Suprapubic skin (tissue), 4 donors: ENCODE results near the gene USP31. TPM values are rescaled to one million over a fixed set of nuclear protein-coding genes. Genes with fewer than 3 reads are reported as not detected.

Experiments
- DNase-seq, 2 donors: peaks; one replicate each; pipeline ENCODE4 v3.0.0-alpha.2; 2019; ENCODE audit warnings: low spot score in 2 of 2
- H3K27ac ChIP-seq: fragments of 200-600 bp; sonication (generic); one replicate; pipeline ENCODE4 v1.5.1; 2019
- H3K27me3 ChIP-seq: fragments of 200-600 bp; sonication (generic); one replicate; pipeline ENCODE4 v1.5.1; 2019
- H3K36me3 ChIP-seq: fragments of 200-600 bp; sonication (generic); one replicate; pipeline ENCODE4 v1.5.1; 2019
- H3K4me1 ChIP-seq: fragments of 200-600 bp; sonication (generic); one replicate; pipeline ENCODE4 v1.5.1; 2019
- H3K4me3 ChIP-seq: fragments of 200-600 bp; sonication (generic); one replicate; pipeline ENCODE4 v1.5.1; 2019; ENCODE audit warnings: mild to moderate bottlenecking
- H3K9me3 ChIP-seq: fragments of 200-600 bp; sonication (generic); one replicate; pipeline ENCODE4 v1.5.1; 2019
- EP300 ChIP-seq: sonication (generic); formaldehyde crosslinking; IDR thresholded peaks from one replicate; pipeline ENCODE4 v1.6.1; 2017; ENCODE audit warnings: antibody characterized with exemption
- POLR2A ChIP-seq, 2 donors: fragments of 450-650 bp; IDR thresholded peaks; one replicate each; pipeline ENCODE4 v1.6.1; 2017; ENCODE audit warnings: antibody characterized with exemption in 2 of 2, mild to moderate bottlenecking in 2 of 2, moderate library complexity in 2 of 2
- POLR2AphosphoS5 ChIP-seq, 3 donors: sonication (generic); formaldehyde crosslinking; IDR thresholded peaks; one replicate each; pipeline ENCODE4 v1.6.1; 2017; ENCODE audit warnings: antibody characterized with exemption in 3 of 3
- WGBS: methylation state at CpG from one replicate; pipeline ENCODE4 v1.1.5; 2018; 5-methylcytosine and 5-hydroxymethylcytosine counted together
- total RNA-seq, 4 donors: library from RNA; depleted of rRNA; stranded (reverse); fragments of >200 nt; gene quantifications; one replicate each; pipeline ENCODE4 v1.1.0, GENCODE V29; 2016
- TF ChIP-seq, protein P1 (sequence below), 2 donors: fragments of 200-600 bp in 1 of 2; fragments of 450-650 bp in 1 of 2; sonication (generic) in 1 of 2; IDR thresholded peaks; one replicate each; pipeline ENCODE4 v1.5.1; 2016 to 2019; ENCODE audit warnings: antibody characterized with exemption in 2 of 2, mild to moderate bottlenecking in 1 of 2, moderate library complexity in 1 of 2

USP31 gene
- total RNA-seq, 4 donors from 2014 or later, result 22.0 to 44.7 (median 31.2) TPM

DNA sequence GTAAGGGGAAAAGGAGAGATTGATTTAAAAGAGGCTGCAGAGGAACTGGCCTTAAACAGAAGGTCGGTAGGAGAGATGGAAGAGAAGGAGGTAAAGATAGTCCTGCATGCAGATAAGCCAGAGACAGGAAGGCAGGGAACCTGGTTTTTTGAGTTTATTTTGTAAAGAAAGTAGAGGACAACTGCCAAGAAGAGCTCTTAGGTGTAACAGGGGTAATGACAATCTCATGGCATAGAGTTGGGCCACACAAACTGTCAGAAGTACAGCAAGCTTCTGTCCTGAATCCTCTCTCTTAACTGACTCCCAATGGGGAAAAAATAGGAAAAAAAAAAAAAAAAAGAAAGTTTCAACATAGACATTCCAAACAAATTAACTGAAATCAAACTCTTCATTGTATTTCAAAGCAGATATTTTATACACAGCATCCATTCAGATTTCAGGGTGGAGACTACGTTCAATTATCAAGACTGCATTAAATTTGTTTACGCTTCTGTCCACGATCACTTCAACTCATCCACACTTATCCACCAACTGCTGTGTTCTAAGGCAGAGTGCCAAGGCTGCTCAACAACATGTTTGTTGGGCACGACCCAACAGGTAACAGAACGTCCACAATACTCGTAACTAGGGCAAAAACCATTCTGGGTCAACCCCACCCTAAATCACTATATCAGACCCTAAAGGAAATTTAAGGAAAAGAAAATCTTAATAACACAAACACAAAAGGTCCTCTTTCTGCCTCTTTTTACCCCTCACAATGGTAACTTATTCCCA, 34.9 kb downstream of the USP31 start:
- Histone ChIP-seq H3K4me3 (no peak overlapping the region), H3K36me3 (no peaks in the 10 kb centered on the region), H3K27ac (no peak overlapping the region), H3K27me3 (no peaks in the 10 kb centered on the region), H3K4me1 (peaks cover 32% of the 10 kb centered on the region), H3K9me3 (no peaks in the 10 kb centered on the region)
- DNase-seq, result no peak
- no peak for TF ChIP-seq POLR2AphosphoS5 (IDR thresholded peaks at IDR 0.05)
- TF ChIP-seq EP300, result no peak
- TF ChIP-seq POLR2A (IDR thresholded peaks at IDR 0.05), result no peak
- TF ChIP-seq, protein P1, sequence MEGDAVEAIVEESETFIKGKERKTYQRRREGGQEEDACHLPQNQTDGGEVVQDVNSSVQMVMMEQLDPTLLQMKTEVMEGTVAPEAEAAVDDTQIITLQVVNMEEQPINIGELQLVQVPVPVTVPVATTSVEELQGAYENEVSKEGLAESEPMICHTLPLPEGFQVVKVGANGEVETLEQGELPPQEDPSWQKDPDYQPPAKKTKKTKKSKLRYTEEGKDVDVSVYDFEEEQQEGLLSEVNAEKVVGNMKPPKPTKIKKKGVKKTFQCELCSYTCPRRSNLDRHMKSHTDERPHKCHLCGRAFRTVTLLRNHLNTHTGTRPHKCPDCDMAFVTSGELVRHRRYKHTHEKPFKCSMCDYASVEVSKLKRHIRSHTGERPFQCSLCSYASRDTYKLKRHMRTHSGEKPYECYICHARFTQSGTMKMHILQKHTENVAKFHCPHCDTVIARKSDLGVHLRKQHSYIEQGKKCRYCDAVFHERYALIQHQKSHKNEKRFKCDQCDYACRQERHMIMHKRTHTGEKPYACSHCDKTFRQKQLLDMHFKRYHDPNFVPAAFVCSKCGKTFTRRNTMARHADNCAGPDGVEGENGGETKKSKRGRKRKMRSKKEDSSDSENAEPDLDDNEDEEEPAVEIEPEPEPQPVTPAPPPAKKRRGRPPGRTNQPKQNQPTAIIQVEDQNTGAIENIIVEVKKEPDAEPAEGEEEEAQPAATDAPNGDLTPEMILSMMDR (IDR thresholded peaks at IDR 0.05), result no peak
- 68% methylated on average over 7 of the region's 7 CpGs for WGBS

DNA sequence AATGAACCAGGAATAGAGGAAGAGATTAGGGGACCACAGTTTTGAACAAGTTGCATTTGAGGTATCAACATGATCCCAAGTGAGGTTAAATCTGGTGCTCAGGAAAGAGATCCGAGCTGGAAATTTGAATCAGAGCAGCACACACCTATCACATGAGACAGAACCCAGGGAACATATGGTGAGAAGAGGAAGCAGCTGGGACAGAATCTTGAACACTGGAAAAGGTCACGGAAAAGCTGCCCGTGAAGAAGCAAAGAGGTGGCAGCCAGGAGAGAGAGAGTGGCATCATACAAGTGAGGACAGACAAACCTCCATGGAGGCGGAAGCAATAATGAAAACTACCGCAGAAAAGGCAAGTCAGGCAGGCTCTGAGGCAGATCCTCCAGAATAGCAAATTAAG, 36.1 kb downstream of the USP31 start:
- H3K27ac ChIP-seq, result no peak overlapping the region
- H3K4me1 ChIP-seq, result peaks cover 20% of the 10 kb centered on the region
- no peak overlapping the region for H3K4me3 ChIP-seq
- H3K27me3 ChIP-seq, result no peaks in the 10 kb centered on the region
- no peaks in the 10 kb centered on the region for H3K36me3 ChIP-seq
- no peak for DNase-seq
- H3K9me3 ChIP-seq, result no peaks in the 10 kb centered on the region
- WGBS, result 66% methylated on average over 5 of the region's 5 CpGs
- TF ChIP-seq POLR2AphosphoS5 (IDR thresholded peaks at IDR 0.05), result no peak
- TF ChIP-seq POLR2A (IDR thresholded peaks at IDR 0.05), result no peak

DNA sequence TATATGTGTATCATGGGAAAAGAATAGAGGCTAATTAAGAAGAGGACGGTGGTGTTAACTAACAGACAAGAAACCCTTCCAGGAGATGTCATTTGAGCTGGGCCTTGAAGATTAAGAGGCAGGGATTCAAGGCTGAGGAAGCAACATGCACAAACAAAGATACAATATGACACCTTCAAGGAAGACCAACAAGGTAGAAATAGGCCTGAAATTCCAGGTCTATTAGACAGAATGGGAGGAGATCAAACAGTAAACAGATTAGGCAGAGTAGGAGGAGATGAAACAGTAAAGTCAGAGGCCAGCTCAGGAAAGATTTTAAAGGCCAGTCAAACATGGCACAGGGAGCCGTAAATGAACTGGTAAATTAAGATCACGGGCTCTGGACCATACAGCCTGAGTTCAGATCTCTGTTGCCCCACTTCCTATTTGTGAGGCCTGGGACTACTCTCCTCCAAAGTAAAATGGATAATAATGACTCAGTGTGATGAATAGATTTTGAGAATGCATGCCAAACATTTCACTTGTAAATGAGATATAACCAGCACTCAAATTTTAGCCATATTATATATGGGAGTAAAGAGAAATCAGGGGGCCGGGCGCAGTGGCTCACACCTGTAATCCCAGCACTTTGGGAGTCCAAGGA, 38.9 kb downstream of the USP31 start:
- H3K36me3 ChIP-seq, result no peaks in the 10 kb centered on the region
- H3K4me3 ChIP-seq, result no peak overlapping the region
- DNase-seq, result no peak
- H3K27me3 ChIP-seq, result no peaks in the 10 kb centered on the region
- no peak overlapping the region for H3K27ac ChIP-seq
- H3K4me1 ChIP-seq, result peaks cover 18% of the 10 kb centered on the region
- no peaks in the 10 kb centered on the region for H3K9me3 ChIP-seq
- TF ChIP-seq POLR2A (IDR thresholded peaks at IDR 0.05), result no peak
- TF ChIP-seq, protein P1 (IDR thresholded peaks at IDR 0.05), result no peak
- TF ChIP-seq EP300, result no peak
- no peak for TF ChIP-seq POLR2AphosphoS5 (IDR thresholded peaks at IDR 0.05)
- WGBS, result 94% methylated on average over 5 of the region's 5 CpGs

DNA sequence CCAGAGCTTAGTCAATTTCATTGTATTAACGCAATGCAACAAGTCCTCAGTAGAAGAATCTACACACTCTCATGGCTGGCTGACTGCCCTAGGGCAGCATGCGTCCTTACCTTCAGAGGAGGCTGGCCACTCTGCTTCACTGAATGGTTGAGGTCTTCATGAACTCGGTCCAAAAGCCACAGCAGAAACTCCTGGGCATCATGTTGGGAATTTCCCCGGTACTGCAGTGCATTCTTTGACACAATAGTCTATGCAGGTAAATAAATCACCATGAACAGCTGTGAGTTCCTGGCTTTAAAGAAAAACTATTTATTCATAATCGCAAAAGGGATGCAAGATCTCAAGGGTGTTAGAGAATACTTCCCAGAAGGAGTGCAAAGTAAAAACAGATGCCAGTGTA, 41.3 kb downstream of the USP31 start:
- H3K4me3 ChIP-seq, result no peak overlapping the region
- no peaks in the 10 kb centered on the region for H3K36me3 ChIP-seq
- H3K9me3 ChIP-seq, result no peaks in the 10 kb centered on the region
- 51% methylated on average over 5 of the region's 5 CpGs for WGBS
- H3K4me1 ChIP-seq, result peaks cover 3% of the 10 kb centered on the region
- H3K27me3 ChIP-seq, result no peaks in the 10 kb centered on the region
- DNase-seq, result no peak
- TF ChIP-seq EP300 (no peak), POLR2A (IDR thresholded peaks at IDR 0.05) (no peak), POLR2AphosphoS5 (IDR thresholded peaks at IDR 0.05) (no peak)
- TF ChIP-seq, protein P1 (IDR thresholded peaks at IDR 0.05), result no peak
- H3K27ac ChIP-seq, result no peak overlapping the region

DNA sequence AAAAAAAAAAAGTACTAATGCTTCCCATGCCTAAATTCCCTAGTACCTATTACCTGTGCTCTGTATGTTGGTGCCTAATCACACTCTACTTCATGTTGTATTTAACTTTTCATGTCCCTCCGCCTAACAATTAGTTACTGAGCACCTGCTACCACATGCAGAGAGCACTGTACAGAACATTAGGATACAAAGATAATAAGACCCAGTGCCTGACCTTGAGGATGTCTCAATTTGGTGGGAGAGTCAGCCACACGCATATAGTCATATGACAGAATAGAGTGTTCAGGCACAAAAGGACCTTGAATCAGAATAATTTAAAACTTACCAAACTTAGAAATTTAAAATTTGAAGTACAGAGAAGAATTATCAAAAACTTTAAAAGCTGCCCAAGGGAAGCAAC, 42.1 kb downstream of the USP31 start:
- WGBS, result 98% methylated on average over 2 of the region's 2 CpGs
- H3K4me3 ChIP-seq, result no peak overlapping the region
- H3K36me3 ChIP-seq, result no peaks in the 10 kb centered on the region
- no peaks in the 10 kb centered on the region for H3K27me3 ChIP-seq
- H3K9me3 ChIP-seq, result no peaks in the 10 kb centered on the region
- peaks cover 3% of the 10 kb centered on the region for H3K4me1 ChIP-seq
- no peak for DNase-seq
- TF ChIP-seq POLR2A (IDR thresholded peaks at IDR 0.05) (no peak), POLR2AphosphoS5 (IDR thresholded peaks at IDR 0.05) (no peak), EP300 (no peak)
- TF ChIP-seq, protein P1 (IDR thresholded peaks at IDR 0.05), result no peak
- H3K27ac ChIP-seq, result no peak overlapping the region
